PFSK-1 (cell line): ENCODE data around the gene SLC17A9.
A peak's percentile ranks its signal among the peaks of the same experiment; 100 is the strongest.

Experiments
- FOXP2 ChIP-seq: optimal IDR thresholded peaks from 2 replicates; pipeline ENCODE3; 2011; ENCODE audit warnings: borderline replicate concordance, control low read depth, inconsistent platforms; ENCODE audit not compliant: insufficient read depth; ENCODE audit errors: extremely low read length, extremely low read depth
- POLR2AphosphoS5 ChIP-seq: IDR thresholded peaks from 2 replicates; pipeline ENCODE4 v1.6.1; 2012; ENCODE audit warnings: low read depth, mild to moderate bottlenecking, control low read depth, low read length, moderate library complexity
- SIN3A ChIP-seq: IDR thresholded peaks from 2 replicates; pipeline ENCODE4 v1.6.1; 2012; ENCODE audit warnings: mild to moderate bottlenecking, low read length, moderate library complexity, borderline replicate concordance; ENCODE audit not compliant: insufficient read depth
- TAF1 ChIP-seq: IDR thresholded peaks from 2 replicates; pipeline ENCODE4 v1.6.1; 2012; ENCODE audit warnings: low read length, control low read depth, borderline replicate concordance; ENCODE audit not compliant: insufficient read depth
- TF ChIP-seq, protein P1 (sequence below), 2 experiments: IDR thresholded peaks; 2 replicates each; pipeline versions ENCODE4 v1.6.1 to v1.8.0; 2011 to 2012; ENCODE audit warnings: low read depth in 2 of 2, low read length in 2 of 2, control low read depth in 1 of 2, inconsistent platforms in 1 of 2, mild to moderate bottlenecking in 1 of 2, moderate library complexity in 1 of 2; ENCODE audit not compliant: insufficient read depth in 1 of 2

The SLC17A9 gene

DNA sequence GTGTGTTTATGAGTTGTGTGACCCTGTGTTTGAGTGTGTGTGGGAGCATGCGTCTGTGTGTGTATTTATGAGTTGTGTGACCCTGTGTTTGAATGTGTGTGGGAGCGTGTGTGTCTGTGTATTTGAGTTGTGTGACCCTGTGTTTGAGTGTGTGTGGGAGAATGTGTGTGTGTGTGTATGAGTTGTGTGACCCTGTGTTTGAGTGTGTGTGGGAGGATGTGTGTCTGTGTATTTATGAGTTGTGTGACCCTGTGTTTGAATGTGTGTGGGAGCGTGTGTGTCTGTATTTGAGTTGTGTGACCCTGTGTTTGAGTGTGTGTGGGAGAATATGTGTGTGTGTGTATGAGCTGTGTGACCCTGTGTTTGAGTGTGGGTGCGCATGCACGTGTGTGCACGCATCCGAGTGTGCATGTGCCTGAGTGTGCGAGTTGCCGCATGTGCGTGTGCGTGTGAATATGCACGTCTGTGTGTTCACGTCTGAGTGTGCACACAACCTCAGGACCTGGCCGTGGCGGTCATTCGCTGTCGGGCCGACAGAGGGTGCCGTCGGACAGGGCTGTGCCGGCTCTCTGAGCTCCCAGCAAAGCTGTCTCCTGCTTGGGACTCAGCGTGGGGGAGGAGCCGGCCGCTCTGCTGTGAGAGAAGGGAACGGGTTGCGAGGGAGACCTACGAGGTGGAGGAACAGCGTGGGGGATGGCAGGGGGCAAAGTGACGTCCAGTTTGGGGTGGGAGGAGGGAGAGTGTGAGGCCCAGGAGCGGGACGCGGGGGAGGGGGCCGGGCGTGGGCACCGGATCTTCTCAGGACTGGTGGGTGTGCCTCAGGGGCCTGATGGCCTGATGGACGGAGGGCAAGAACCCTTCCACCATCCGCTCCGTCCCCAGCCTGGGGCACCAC lies 19.7 kb downstream of the SLC17A9 start:
- TF ChIP-seq, protein P1, sequence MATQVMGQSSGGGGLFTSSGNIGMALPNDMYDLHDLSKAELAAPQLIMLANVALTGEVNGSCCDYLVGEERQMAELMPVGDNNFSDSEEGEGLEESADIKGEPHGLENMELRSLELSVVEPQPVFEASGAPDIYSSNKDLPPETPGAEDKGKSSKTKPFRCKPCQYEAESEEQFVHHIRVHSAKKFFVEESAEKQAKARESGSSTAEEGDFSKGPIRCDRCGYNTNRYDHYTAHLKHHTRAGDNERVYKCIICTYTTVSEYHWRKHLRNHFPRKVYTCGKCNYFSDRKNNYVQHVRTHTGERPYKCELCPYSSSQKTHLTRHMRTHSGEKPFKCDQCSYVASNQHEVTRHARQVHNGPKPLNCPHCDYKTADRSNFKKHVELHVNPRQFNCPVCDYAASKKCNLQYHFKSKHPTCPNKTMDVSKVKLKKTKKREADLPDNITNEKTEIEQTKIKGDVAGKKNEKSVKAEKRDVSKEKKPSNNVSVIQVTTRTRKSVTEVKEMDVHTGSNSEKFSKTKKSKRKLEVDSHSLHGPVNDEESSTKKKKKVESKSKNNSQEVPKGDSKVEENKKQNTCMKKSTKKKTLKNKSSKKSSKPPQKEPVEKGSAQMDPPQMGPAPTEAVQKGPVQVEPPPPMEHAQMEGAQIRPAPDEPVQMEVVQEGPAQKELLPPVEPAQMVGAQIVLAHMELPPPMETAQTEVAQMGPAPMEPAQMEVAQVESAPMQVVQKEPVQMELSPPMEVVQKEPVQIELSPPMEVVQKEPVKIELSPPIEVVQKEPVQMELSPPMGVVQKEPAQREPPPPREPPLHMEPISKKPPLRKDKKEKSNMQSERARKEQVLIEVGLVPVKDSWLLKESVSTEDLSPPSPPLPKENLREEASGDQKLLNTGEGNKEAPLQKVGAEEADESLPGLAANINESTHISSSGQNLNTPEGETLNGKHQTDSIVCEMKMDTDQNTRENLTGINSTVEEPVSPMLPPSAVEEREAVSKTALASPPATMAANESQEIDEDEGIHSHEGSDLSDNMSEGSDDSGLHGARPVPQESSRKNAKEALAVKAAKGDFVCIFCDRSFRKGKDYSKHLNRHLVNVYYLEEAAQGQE (IDR thresholded peaks at IDR 0.05; ENCODE audit: insufficient read depth in 1 of 2, low read depth in 2 of 2, low read length in 2 of 2) = 0 out of 4 replicates have a peak, but pooled peaks of 1 of the 2 experiments have one; percentile 37
- TF ChIP-seq TAF1 (no peak), FOXP2 (peak; percentile 84)

DNA sequence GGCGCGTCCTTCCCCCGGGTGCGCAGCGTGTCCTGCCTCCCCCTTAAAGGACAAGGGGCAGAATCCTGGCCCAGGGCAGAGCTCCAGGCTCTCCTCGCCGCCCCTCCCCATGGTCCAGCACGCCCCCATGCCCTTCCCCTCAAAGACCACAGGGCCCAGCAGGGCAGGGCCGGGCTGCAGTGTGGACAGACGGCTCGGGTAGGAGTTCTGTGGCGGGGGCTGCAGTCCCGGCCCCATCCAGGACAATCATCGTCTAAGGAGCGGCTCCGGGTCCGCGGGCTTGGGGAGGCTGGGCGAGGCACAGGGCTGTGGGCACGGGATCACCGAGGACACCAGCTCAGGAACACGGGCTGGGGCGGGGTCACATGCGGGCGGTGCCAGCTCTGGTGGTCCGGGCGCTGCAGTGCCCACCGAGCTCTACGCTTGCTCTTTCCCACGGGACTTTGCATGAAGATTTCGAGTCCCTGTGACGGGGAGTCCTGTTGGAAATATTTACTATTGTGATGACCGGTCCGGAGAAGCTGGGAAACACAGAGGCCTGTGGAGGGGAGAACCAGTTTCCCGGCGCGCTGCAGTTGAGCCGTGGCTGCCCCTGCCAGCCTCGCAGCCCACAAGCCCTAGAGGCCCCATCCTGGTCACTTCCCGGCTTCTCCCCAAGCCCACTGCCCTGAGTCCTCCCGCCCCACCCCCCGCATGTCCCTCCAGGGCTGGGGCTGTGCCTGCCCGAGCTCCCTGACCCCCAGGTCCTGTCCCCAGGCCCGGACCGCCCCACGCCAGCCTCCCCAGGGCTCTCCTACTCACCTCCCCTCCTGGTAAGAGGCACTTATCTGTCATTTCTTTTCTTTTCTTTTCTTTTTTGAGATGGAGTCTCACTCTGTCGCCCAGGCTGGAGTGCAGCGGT lies 20.6 kb downstream of the SLC17A9 start:
- no peak for TF ChIP-seq FOXP2
- TF ChIP-seq, protein P1 (IDR thresholded peaks at IDR 0.05; ENCODE audit: insufficient read depth in 1 of 2, low read depth in 2 of 2, low read length in 2 of 2) = no peak
- no peak for TF ChIP-seq TAF1
- TF ChIP-seq POLR2AphosphoS5 = no peak
- TF ChIP-seq SIN3A = no peak

DNA sequence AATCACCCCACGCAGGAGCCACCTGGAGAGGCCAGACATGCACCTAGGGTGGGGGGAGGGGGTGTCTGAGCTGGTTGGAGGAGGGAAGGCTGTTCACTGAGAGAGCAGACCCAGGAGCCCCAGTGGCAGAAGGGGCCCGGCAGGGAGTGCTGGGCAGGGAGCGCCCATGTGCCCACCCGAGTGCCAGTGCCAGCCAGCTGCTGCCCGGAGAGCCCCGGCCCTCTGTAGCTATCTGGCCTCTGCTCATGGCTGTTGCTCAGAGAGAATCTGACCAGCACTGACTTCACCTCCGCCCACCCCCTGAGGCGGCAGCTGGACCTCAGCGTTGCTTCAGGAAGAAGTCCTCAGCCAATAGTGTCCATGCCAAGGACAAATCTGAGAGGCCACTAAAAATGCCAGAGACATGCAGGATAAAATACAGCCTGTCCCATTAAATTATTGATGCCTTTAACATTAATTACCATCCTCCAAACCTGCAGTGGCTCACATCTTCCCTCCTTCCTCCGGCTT lies 22.8 kb downstream of the SLC17A9 start:
- TF ChIP-seq, protein P1 (IDR thresholded peaks at IDR 0.05; ENCODE audit: insufficient read depth in 1 of 2, low read depth in 2 of 2, low read length in 2 of 2) = no peak
- TF ChIP-seq SIN3A = no peak
- TF ChIP-seq FOXP2 = no peak
- no peak for TF ChIP-seq POLR2AphosphoS5
- no peak for TF ChIP-seq TAF1

DNA sequence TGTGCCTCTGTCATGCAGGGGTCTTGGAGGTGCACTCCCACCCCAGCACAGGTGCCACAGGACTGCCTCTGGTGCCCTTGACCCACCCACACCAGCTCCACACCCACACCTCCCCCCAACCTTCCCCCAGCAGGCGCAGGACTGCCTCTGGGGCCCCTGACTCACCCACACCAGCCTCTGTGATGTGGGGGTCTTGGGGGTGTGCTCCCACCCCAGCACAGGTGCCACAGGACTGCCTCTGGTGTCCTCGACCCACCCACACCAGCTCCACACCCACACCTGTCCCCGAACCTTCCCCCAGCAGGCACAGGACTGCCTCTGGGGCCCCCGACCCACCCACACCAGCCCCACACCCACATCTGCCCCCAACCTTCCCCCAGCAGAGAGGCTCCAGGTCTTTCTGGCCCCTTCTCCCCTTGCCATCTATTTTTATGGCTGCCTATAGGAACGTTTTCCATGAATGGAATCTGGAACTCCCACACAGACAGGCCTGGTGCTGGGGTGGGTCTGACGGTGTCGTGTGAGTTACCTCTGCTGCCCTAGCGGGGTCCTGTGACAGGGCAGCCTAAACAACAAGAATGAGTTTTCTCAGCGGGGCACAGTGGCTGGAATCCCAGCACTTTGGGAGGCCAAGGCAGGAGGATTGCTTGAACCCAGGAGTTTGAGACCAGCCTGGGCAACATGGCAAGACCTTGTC lies 23.5 kb downstream of the SLC17A9 start:
- TF ChIP-seq POLR2AphosphoS5 = no peak
- TF ChIP-seq, protein P1 (IDR thresholded peaks at IDR 0.05; ENCODE audit: insufficient read depth in 1 of 2, low read depth in 2 of 2, low read length in 2 of 2) = no peak
- TF ChIP-seq SIN3A = no peak
- no peak for TF ChIP-seq TAF1
- TF ChIP-seq FOXP2 = no peak
